Neural progenitor cell (in vitro differentiated cells): ENCODE results near the gene QKI.

Source experiments
- CTCF ChIP-seq: fragments of 200-600 bp; sonication (generic); IDR thresholded peaks from 2 replicates; pipeline ENCODE4 v1.5.1; 2017; ENCODE audit warnings: antibody characterized with exemption, mild to moderate bottlenecking
- EZH2 ChIP-seq: fragments of 200-600 bp; sonication (generic); IDR thresholded peaks from 2 replicates; pipeline ENCODE4 v1.6.1; 2017; ENCODE audit warnings: antibody characterized with exemption, mild to moderate bottlenecking, moderate library complexity

- no peak for TF ChIP-seq CTCF
- TF ChIP-seq EZH2, result no peak
Observed at GRCh38 chr6:163531122-163531521, 116.6 kb downstream of the QKI start.
